HEK293 (cell line): ENCODE results near the gene RNF2.

Experiments used
- YY1 ChIP-seq: fragments of 450-650 bp; formaldehyde crosslinking; IDR thresholded peaks from 2 replicates; pipeline ENCODE4 v1.5.1; 2018; ENCODE audit warnings: missing biosample characterization, missing genetic modification characterization
- ZFP41 ChIP-seq: fragments of 450-650 bp; formaldehyde crosslinking; IDR thresholded peaks from 2 replicates; pipeline ENCODE4 v1.5.1; 2016; ENCODE audit warnings: missing biosample characterization, missing genetic modification characterization, borderline replicate concordance
- ZNF610 ChIP-seq: fragments of 450-650 bp; formaldehyde crosslinking; IDR thresholded peaks from 2 replicates; pipeline ENCODE4 v1.5.1; 2016; ENCODE audit warnings: missing biosample characterization, missing genetic modification characterization, borderline replicate concordance
- TF ChIP-seq, protein P1 (sequence below): fragments of 450-650 bp; formaldehyde crosslinking; IDR thresholded peaks from 2 replicates; pipeline ENCODE4 v1.5.1; 2016; ENCODE audit warnings: missing biosample characterization, missing genetic modification characterization

DNA sequence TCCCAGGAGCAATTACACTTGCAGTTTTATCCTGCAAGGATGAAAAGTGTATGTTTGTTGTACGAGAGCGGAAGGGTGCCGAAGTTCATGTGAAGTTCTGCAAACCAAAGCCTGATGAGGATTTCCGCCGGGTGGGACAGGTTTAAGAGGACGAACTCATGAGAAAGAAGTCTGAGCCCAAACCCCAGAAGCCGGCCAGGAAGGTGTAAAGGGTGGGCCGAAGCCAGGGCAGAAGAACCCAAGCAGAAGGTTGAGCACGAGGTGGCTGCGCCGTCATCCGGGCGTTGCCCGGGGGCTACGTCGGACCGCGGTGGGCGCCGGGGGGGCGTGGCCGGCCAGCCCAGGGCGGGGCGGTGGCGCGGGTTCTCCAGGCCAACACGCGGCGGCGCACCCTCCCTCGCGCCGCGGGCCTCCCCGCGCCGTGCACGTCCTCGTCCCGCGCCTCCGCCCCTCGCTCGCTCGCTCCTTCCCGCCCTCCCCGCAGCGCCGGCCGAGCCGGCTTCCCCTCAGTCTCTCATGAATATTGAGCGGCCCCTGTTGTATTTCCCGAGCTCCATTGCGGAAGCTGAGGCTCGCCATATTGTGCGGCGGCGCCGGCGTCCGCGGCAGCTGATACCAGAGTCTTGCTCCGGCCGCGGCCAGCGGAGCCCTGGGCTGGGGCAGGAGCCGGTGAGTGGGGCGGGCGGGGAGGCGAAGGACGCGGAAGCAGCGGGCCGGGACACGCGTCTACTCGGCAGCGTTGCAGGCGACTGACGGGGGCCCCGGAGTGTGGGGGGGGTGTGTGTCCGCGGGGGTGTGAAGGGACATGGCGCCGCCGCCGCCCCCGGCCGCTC lies at the start of gene RNF2:
- no peak for TF ChIP-seq ZNF610 (tag by site-specific recombination)
- TF ChIP-seq, protein P1, sequence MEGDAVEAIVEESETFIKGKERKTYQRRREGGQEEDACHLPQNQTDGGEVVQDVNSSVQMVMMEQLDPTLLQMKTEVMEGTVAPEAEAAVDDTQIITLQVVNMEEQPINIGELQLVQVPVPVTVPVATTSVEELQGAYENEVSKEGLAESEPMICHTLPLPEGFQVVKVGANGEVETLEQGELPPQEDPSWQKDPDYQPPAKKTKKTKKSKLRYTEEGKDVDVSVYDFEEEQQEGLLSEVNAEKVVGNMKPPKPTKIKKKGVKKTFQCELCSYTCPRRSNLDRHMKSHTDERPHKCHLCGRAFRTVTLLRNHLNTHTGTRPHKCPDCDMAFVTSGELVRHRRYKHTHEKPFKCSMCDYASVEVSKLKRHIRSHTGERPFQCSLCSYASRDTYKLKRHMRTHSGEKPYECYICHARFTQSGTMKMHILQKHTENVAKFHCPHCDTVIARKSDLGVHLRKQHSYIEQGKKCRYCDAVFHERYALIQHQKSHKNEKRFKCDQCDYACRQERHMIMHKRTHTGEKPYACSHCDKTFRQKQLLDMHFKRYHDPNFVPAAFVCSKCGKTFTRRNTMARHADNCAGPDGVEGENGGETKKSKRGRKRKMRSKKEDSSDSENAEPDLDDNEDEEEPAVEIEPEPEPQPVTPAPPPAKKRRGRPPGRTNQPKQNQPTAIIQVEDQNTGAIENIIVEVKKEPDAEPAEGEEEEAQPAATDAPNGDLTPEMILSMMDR (tag by site-specific recombination) = no peak
- TF ChIP-seq YY1 (tag by site-specific recombination) = peak; percentile 66
- no peak for TF ChIP-seq ZFP41 (tag by site-specific recombination)
